GM11168 (cell line): Measurements from ENCODE around the gene METTL9.
"Not testable (repeated sequence)": the region's sequence is repeated elsewhere in the genome, so short reads cannot be mapped to it uniquely, and the experiment has no call there.

Source experiments
- in situ Hi-C: fragments of 300-500 bp; cut with MboI; formaldehyde crosslinking; loops from one replicate; pipeline ENCODE4 v1.12.0; 2022; ENCODE audit warnings: low sequenced_read_pairs; ENCODE audit not compliant: unreplicated experiment

The METTL9 gene

DNA sequence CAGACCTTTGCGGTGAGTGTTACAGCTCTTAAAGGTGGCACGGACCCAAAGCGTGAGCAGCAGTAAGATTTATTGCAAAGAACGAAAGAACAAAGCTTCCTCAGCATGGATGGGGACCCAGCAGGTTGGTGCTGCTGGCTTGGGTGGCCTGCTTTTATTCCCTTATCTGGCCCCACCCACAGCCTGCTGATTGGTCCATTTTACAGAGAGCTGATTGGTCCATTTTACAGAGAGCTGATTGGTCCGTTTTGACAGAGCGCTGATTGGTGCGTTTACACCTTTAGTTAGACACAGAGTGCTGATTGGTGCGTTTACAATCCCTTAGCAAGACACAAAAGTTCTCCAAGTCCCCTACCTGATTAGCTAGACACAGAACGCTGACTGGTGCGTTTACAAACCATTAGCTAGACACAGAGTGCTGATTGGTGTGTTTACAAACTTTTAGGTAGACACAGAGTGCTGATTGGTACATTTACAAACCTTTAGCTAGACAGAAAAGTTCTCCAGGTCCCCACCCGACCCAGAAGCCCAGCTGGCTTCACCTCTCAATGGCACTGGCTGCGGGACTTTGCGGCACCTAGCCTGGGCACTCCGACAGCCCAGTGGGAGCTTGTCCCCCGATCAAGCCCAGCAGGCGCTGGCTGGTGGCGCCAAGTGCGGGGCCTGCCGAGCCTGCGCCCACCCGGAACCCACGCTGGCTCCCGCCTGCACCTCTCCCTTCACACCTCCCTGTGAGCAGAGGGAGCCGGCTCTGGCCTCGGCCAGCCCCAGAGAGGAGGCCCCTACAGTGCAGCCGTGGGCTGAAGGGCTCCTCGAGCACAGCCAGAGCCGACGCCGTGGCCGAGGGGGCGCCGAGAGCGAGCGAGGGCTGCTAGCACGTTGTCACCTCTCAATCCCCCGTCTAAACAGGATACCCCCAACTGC, 30.5 kb downstream of the METTL9 start:
- in situ Hi-C loops = not testable (repeated sequence)

DNA sequence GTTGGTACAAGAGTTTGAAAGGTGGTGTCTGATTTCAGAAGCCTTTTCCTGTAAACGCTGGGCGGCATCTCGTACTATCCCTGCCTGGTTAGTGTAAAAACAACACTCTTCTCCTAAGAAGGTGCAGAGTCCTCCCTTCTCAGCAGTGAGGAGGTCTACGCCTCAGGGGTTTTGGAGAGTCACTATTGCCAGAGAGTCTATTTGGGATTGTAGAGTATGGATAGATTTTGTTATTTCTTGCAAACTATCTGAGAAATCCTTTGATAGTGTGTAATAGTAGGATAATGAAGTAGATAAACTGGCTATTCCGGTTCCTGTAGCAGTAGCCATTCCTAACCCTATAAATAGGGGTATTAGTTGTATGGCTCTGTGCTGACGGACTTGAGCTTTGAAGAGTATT, 31.5 kb downstream of the METTL9 start:
- in situ Hi-C loops = not testable (repeated sequence)

DNA sequence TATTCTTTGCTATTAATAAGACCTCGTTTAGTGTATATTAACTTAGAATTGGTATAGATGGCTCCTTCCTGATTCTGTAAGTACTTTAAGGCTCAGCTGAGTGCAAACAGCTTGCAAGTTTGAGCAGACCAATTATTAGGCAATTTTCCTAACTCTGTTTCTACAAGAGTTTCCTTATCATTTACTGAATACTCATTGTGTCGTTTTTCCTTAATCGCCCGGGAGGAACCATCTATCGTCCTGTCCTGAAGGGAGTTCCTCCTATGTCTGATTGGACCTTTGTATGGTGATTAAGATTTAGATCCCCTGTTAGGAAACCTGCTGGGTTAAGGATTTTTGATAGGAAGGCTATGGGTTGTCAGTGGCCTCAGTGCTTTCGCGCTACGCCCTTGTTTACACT, 32.0 kb downstream of the METTL9 start:
- in situ Hi-C loops = not testable (repeated sequence)

DNA sequence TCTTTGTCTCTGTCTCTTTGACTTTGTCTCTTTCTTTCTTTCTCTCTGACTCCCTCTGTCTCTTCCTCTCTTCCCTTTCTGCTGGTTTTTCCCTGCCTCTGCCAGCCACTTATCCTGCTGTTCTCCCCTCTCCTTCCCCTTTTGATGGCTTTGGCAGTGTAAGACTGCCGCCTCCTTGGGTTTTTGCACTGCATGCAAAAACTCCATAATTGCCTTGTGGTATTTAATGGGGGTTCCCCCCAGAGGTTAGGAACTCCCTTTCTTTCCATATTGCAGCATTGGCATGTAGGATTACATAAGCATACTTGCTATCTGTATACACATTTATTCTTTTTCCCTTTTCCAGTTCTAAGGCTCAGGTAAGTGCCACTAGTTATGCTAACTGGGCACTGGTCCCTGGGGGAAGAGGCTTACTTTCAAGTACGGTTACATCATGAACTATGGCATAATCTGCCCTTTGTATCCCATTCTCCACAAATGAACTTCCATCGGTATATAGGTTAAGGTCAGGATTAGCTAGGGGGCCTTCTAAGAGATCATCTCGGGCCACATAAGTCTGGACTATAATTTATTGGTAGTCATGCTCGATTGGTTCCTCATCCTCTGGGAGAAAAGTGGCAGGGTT, 32.7 kb downstream of the METTL9 start:
- in situ Hi-C loops = not testable (repeated sequence)

GRCh38 chr16:21634216-21634615, 34.8 kb downstream of the METTL9 start:
- in situ Hi-C loops = no loop called here

DNA sequence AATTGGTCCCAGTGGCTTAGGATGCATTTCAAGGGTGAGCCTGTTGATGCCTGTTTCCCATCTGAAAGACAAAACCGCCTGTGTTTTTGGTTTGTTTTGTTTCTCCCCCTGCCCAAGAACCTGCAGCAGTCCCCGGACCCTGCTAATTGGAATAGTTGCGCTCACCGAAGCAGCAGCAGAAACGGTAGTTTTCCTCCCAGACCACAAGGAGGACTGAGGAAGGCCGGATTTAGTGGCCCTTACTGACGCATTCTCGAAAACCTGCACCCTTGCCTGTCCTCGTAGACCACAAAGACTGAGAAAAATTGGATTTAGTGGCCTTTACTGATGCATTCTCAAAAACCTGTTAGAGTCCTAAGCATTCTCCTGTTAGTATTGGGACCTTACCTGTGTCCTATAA, 36.3 kb downstream of the METTL9 start:
- in situ Hi-C loops = not testable (repeated sequence)

DNA sequence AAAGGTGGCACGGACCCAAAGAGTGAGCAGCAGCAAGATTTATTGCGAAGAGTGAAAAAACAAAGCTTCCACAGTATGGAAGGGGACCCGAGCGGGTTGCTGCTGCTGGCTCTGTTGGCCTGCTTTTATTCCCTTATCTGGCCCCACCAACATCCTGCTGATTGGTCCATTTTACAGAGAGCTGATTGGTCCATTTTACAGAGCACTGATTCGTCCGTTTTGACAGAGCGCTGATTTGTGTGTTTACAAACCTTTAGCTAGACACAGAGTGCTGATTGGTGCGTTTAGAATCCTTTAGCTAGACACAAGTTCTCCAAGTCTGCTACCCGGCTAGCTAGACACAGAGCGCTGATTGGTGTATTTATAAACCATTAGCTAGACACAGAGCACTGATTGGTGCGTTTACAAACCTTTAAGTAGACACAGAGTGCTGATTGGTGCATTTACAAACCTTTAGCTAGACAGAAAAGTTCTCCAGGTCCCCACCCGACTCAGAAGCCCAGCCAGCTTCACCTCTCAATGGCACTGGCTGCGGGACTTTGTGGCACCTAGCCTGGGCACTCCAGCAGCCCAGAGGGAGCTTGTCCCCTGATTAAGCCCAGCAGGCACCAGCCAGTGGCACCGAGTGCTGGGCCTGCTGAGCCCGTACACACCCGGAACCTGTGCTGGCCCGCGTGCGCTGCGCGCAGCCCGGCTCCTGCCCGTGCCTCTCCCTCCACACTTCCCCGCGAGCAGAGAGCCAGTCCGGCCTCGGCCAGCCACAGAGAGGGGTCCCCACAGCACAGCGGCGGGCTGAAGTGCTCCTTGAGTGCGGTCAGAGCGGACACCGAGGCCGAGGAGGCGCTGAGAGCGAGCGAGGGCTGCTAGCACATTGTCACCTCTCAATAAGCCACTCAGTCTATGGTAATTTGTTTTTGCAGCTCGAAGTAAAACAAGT, 37.9 kb downstream of the METTL9 start:
- in situ Hi-C loops = no loop called here

GRCh38 chr16:21638573-21638975, 39.2 kb downstream of the METTL9 start:
- in situ Hi-C loops = no loop called here

DNA sequence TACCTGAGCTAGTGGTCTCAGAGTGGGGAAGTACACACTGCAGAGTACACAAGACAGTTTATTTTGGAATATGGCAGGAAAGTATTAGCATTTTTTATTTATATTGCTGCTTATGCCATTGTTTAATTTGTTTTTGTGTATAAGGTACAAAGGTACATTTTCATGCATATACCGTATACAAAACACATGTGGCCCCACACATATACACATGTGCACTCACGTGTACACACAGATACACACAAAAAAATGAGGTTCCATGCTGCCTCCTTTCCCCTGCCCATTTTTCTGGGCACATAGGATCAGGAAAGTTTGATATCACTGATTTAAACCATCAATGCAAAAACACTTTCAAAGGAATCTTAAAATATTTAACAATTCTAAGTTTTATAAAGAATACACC, 40.1 kb downstream of the METTL9 start:
- in situ Hi-C loops = no loop called here

- in situ Hi-C loops = no loop called here
These were observed 42.5 kb downstream of the METTL9 start for GRCh38 chr16:21641916-21642315.

DNA sequence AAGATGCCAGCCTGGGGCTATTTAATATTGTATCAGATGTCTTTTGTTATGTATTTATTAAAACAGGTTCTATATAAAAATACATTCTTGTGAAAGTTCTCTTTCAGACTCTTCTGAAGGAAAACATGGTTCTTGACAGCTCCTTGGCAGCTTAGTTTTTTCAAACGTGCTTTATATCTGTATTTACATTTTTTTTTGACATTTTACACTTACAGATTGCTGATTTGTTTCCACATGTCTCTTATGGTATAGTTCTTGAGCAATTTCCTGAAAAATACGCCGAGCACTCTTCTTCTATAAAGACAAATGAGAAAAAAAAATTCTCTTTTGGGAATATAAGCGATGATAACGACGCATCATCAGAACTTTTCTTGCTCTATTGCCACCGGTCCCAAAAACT, 43.5 kb downstream of the METTL9 start:
- in situ Hi-C loops = no loop called here

- in situ Hi-C loops = no loop called here
These were observed 44.4 kb downstream of the METTL9 start for GRCh38 chr16:21643785-21644184.

GRCh38 chr16:21644674-21645073, 45.3 kb downstream of the METTL9 start:
- in situ Hi-C loops = loop anchor here (5.0 kb wide), 1 partner anchor 62 kb away; no protein-coding TSS in a partner anchor

- in situ Hi-C loops = loop anchor here (5.0 kb wide), 1 partner anchor 63 kb away; no protein-coding TSS in a partner anchor
These were observed 45.9 kb downstream of the METTL9 start for GRCh38 chr16:21645261-21645721.

DNA sequence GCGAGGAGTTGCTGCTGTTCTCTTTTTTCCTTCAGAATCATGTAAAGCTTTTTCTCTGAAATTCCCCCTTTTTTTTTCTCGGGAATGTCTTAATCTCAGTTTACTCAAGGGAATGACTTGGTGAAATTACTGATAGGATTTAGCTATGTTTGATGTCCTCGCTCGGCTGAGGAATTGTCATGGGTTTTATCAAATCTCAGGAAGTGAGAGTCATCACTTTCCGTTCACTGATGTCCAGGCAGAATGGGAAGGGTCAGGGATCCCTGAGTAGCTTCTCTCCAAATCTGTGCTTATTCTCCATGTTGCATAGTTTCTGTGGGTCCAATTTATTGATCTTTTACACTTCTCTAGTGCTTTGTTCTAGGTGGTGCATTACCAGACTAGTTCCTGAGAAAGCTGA, 46.7 kb downstream of the METTL9 start:
- in situ Hi-C loops = loop anchor here (5.0 kb wide), 1 partner anchor 64 kb away; no protein-coding TSS in a partner anchor

GRCh38 chr16:21646721-21647561, 47.6 kb downstream of the METTL9 start:
- in situ Hi-C loops = loop anchor here (5.0 kb wide), 1 partner anchor 65 kb away; no protein-coding TSS in a partner anchor

- in situ Hi-C loops = loop anchor here (5.0 kb wide), 1 partner anchor 65 kb away; no protein-coding TSS in a partner anchor
These were observed 48.3 kb downstream of the METTL9 start for GRCh38 chr16:21647562-21648164.

GRCh38 chr16:21649826-21650406, 50.5 kb downstream of the METTL9 start:
- in situ Hi-C loops = loop anchor here (5.0 kb wide), 1 partner anchor 68 kb away; no protein-coding TSS in a partner anchor
